Fibroblast of lung (primary cell): ENCODE data around the gene MAPKAPK3. TPM values are rescaled to one million over a fixed set of nuclear protein-coding genes. Genes with fewer than 3 reads are reported as not detected.

Experiments used
- DNase-seq, 2 donors: peaks; one replicate each; pipeline versions ENCODE4 v3.0.0 to v3.0.0-alpha.2; 2010; ENCODE audit warnings: low read depth in 2 of 2
- H2AFZ ChIP-seq: 2 replicates; pipeline ENCODE4 v1.5.1; 2012; ENCODE audit warnings: low read length, control low read depth, inconsistent platforms
- H3K27ac ChIP-seq: 2 replicates; pipeline ENCODE4 v1.5.1; 2011; ENCODE audit warnings: low read length, control low read depth; ENCODE audit not compliant: insufficient read depth
- H3K27me3 ChIP-seq: 2 replicates; pipeline ENCODE4 v1.5.1; 2011; ENCODE audit warnings: mild to moderate bottlenecking, low read length; ENCODE audit not compliant: control insufficient read depth, insufficient read depth
- H3K36me3 ChIP-seq: 2 replicates; pipeline ENCODE4 v1.5.1; 2011; ENCODE audit warnings: low read length; ENCODE audit not compliant: control insufficient read depth, insufficient read depth
- H3K4me1 ChIP-seq: 2 replicates; pipeline ENCODE4 v1.5.1; 2011; ENCODE audit warnings: low read length; ENCODE audit not compliant: control insufficient read depth, insufficient read depth; ENCODE audit errors: extremely low read depth
- H3K4me2 ChIP-seq: 2 replicates; pipeline ENCODE4 v1.5.1; 2011; ENCODE audit warnings: low read length, control low read depth; ENCODE audit not compliant: insufficient read depth; ENCODE audit errors: extremely low read depth
- H3K4me3 ChIP-seq, 4 experiments: fragments of 200-600 bp in 1 of 4; sonication (generic) in 1 of 4; replicated peaks in 1 of 4; 2 replicates each; pipeline ENCODE4 v1.5.1; 2011 to 2016; ENCODE audit warnings: low read length in 4 of 4, low read depth in 3 of 4, mild to moderate bottlenecking in 3 of 4, control low read depth in 2 of 4, inconsistent platforms in 1 of 4, mixed read lengths in 1 of 4; ENCODE audit not compliant: insufficient read depth in 1 of 4; ENCODE audit errors: control extremely low read depth in 1 of 4
- H3K79me2 ChIP-seq: 2 replicates; pipeline ENCODE4 v1.5.1; 2012; ENCODE audit warnings: mild to moderate bottlenecking, low read length, inconsistent platforms; ENCODE audit not compliant: control insufficient read depth, insufficient read depth
- H3K9ac ChIP-seq: 2 replicates; pipeline ENCODE4 v1.5.1; 2011; ENCODE audit warnings: mild to moderate bottlenecking, low read length, control low read depth; ENCODE audit not compliant: insufficient read depth
- H3K9me3 ChIP-seq: 2 replicates; pipeline ENCODE4 v1.5.1; 2012; ENCODE audit warnings: low read depth, low read length; ENCODE audit not compliant: control insufficient read depth, insufficient read depth
- H4K20me1 ChIP-seq: 2 replicates; pipeline ENCODE4 v1.5.1; 2011; ENCODE audit warnings: low read length; ENCODE audit not compliant: control insufficient read depth, insufficient read depth; ENCODE audit errors: extremely low read depth
- CTCF ChIP-seq, 2 donors: IDR thresholded peaks in 1 of 2; conservative IDR thresholded peaks in 1 of 2; 1 replicate in 1 of 2; 2 replicates in 1 of 2; pipeline ENCODE4 v1.5.1; 2011 to 2012; ENCODE audit warnings: low read length in 2 of 2, control low read depth in 1 of 2, inconsistent platforms in 1 of 2, low read depth in 1 of 2, mild to moderate bottlenecking in 1 of 2
- EZH2 ChIP-seq: IDR thresholded peaks from 2 replicates; pipeline ENCODE4 v1.5.1; 2012; ENCODE audit warnings: low read length, control low read depth, mild to moderate bottlenecking; ENCODE audit errors: missing control alignments
- polyA plus RNA-seq, 2 donors: library from polyadenylated mRNA; depleted of rRNA in 1 of 2; stranded (reverse) in 1 of 2; unstranded in 1 of 2; fragments of >200 nt; gene quantifications; 2 replicates each; pipeline ENCODE4 v1.2.1, GENCODE V29; 2011 to 2012; ENCODE audit warnings: missing spikeins in 1 of 2
- total RNA-seq: library from RNA; depleted of rRNA; stranded (reverse); fragments of >200 nt; gene quantifications from 2 replicates; pipeline ENCODE4 v1.2.1, GENCODE V29; 2014

The MAPKAPK3 gene
- total and polyA plus RNA-seq, 2 donors (not counting 1 experiment from before 2014, with no cell fraction given), result 34.3 to 38.4 TPM

DNA sequence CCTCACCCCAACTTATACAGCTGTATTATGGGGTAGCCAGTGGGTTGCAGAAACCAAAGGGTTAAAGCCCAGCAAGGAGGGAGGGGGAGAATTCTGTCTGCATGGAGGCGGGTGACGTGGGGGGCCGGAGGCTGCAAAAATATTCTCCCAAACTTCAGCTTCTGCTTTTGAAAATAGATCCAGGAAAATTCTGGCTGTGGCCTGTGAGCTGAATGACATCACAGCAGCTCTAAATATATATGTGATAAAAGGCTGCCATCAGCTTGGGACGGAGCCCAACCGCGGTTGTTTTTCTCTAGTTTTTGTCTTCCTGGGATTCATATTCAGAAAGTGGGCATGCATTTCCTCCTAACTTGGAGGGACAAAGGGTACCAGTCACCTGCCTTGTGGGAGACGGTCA, 27.6 kb downstream of the MAPKAPK3 start:
- Histone ChIP-seq H3K79me2 (no peaks in the 10 kb centered on the region), H2AFZ (no peak overlapping the region), H3K4me1 (no peaks in the 10 kb centered on the region), H3K36me3 (no peaks in the 10 kb centered on the region), H3K27me3 (no peaks in the 10 kb centered on the region), H3K27ac (no peak overlapping the region), H4K20me1 (no peaks in the 10 kb centered on the region), H3K4me3 (no peak overlapping the region), H3K9me3 (no peaks in the 10 kb centered on the region), H3K9ac (no peak overlapping the region), H3K4me2 (no peak overlapping the region)
- TF ChIP-seq EZH2 (no peak), CTCF (conservative IDR thresholded peaks at IDR 0.05 in 1 of 2, IDR thresholded peaks at IDR 0.05 in 1 of 2; ENCODE audit: low read depth in 1 of 2, low read length in 2 of 2) (no peak)
- no peak for DNase-seq

DNA sequence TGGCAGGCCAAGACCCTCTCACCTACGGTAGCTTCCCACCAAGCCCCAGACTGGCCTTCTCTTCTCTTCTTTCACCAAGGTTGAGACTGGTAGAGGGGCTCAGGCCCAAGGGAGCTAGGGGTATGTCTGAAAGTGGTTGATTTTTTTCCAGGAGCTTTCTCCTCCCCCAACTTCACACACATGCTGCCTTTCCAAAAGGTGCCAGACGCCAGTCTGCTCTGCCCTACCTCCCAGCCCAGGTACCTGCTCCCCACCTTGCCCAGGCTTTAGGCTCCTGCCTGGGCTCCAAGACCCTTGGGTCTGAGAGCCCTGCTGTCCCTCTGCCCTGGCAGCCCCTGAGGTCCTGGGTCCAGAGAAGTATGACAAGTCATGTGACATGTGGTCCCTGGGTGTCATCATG, 28.4 kb downstream of the MAPKAPK3 start:
- Histone ChIP-seq H3K9me3 (no peaks in the 10 kb centered on the region), H3K27me3 (no peaks in the 10 kb centered on the region), H3K9ac (no peak overlapping the region), H3K4me1 (no peaks in the 10 kb centered on the region), H4K20me1 (no peaks in the 10 kb centered on the region), H3K79me2 (no peaks in the 10 kb centered on the region), H3K36me3 (no peaks in the 10 kb centered on the region), H3K4me2 (no peak overlapping the region), H3K27ac (no peak overlapping the region), H3K4me3 (no peak overlapping the region), H2AFZ (no peak overlapping the region)
- DNase-seq, result no peak
- TF ChIP-seq EZH2, result no peak
- TF ChIP-seq CTCF (conservative IDR thresholded peaks at IDR 0.05 in 1 of 2, IDR thresholded peaks at IDR 0.05 in 1 of 2; ENCODE audit: low read depth in 1 of 2, low read length in 2 of 2), result no peak

DNA sequence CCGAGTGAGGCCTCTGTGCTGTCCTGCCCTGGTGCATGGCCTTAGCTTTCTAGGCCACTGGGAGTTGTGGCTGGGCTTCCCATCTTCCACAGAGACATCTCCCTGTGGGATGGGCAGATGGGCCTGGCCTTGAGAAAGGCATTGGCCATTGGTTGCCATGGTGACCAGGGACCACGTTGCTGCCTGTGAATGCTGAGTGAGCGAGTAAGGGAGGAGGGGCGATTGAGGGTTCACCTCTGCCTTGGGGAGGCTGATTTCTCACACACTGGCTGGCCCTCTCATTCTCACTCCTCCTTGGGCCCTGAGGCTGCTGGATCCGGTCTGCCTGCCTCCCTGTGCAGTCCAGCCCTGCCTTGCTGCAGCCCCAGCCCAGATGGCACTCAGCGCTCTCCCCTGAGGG, 31.4 kb downstream of the MAPKAPK3 start:
- no peak overlapping the region for H3K9ac ChIP-seq
- H3K9me3 ChIP-seq, result no peaks in the 10 kb centered on the region
- H3K27ac ChIP-seq, result no peak overlapping the region
- no peaks in the 10 kb centered on the region for H3K4me1 ChIP-seq
- H3K27me3 ChIP-seq, result no peaks in the 10 kb centered on the region
- no peak for DNase-seq
- H4K20me1 ChIP-seq, result no peaks in the 10 kb centered on the region
- H3K4me2 ChIP-seq, result no peak overlapping the region
- no peaks in the 10 kb centered on the region for H3K36me3 ChIP-seq
- H3K79me2 ChIP-seq, result no peaks in the 10 kb centered on the region
- no peak for TF ChIP-seq CTCF (conservative IDR thresholded peaks at IDR 0.05 in 1 of 2, IDR thresholded peaks at IDR 0.05 in 1 of 2; ENCODE audit: low read depth in 1 of 2, low read length in 2 of 2)
- no peak for TF ChIP-seq EZH2
- H2AFZ ChIP-seq, result no peak overlapping the region
- no peak overlapping the region for H3K4me3 ChIP-seq
